ENCODE measurements around the gene SPAG9.

SPAG9 gene

DNA sequence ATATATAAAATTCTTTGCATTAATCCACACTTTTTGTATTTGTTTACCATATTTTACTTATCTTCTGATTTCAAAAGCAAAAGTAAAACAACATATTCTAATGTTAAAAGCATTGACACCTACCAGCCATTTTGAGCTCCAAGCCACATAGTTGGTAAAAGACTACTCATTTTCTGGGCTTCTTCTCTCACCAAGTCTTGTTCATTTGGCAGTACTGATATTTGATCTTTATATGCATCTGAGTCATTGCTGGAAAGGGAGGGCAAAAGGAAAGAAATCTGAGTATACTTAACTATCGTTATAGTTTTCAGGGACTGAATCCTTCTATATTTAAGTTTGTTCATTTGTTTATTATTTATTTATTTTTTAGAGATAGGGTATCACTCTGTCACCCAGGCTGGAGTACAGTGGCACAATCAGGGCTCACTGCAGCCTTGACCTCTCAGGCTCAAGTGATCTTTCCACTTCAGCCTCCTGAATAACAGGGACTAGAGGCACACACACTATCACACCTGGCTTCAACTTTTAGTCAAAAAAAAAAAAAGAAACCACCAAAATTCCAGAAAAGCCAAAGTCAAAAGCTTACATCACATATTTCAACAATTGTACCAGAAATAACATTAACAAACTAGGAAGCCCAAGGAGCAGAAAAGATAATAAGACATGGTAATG, 133.5 kb downstream of the SPAG9 start:
- H3K4ac ChIP-seq (ENCODE audit: low read length): no peak overlapping the region
- H3K4me2 ChIP-seq (ENCODE audit: insufficient read depth, low read length, poor library complexity, severe bottlenecking): no peak overlapping the region
- H2AK5ac ChIP-seq (ENCODE audit: low read depth, low read length): no peak overlapping the region
- H3K36me3 ChIP-seq (replicated peaks in 1 of 2; ENCODE audit: control insufficient read depth in 2 of 2, insufficient read depth in 2 of 2, low read length in 2 of 2): peaks cover 19 to 96% of the 10 kb centered on the region in 2 donors
- H3K27me3 ChIP-seq (ENCODE audit: control insufficient read depth in 3 of 3, insufficient read depth in 3 of 3, low read depth in 1 of 3, low read length in 3 of 3): no peaks in the 10 kb centered on the region
- no peak for DNase-seq (ENCODE audit: low spot score)
- H3K27ac ChIP-seq (replicated peaks; ENCODE audit: low read length): no peak overlapping the region
- no peaks in the 10 kb centered on the region for H3K79me1 ChIP-seq (ENCODE audit: low read depth, low read length)
- no peak overlapping the region for H2BK120ac ChIP-seq (ENCODE audit: low read depth, low read length)
- no peak overlapping the region for H3K18ac ChIP-seq (ENCODE audit: low read length)
- no peak overlapping the region for H3K14ac ChIP-seq (ENCODE audit: low read length)
- no peak overlapping the region for H4K8ac ChIP-seq (ENCODE audit: low read depth, low read length)
- no peak overlapping the region for H3K9ac ChIP-seq (ENCODE audit: low read depth, low read length, poor library complexity)
- no peak overlapping the region for H3K23ac ChIP-seq (ENCODE audit: low read depth, low read length, poor library complexity)
- no peaks in the 10 kb centered on the region for H3K4me1 ChIP-seq (ENCODE audit: control insufficient read depth in 2 of 2, insufficient read depth in 1 of 2, low read depth in 1 of 2, low read length in 2 of 2)
- H2AFZ ChIP-seq (ENCODE audit: low read length): no peak overlapping the region
- no CpG with 5 or more reads among the region's 1 CpG for WGBS, 2 donors (ENCODE audit: extremely low coverage in 2 of 2, insufficient read length in 2 of 2, insufficient replicate concordance in 1 of 2)
- H4K91ac ChIP-seq (ENCODE audit: low read depth, low read length, poor library complexity): no peak overlapping the region
- no peak overlapping the region for H2BK5ac ChIP-seq (ENCODE audit: low read length)
- no peaks in the 10 kb centered on the region for H3K9me3 ChIP-seq (replicated peaks in 1 of 2; ENCODE audit: control insufficient read depth in 2 of 2, insufficient read depth in 1 of 2, low read depth in 1 of 2, low read length in 2 of 2)
- no peak overlapping the region for H2BK12ac ChIP-seq (ENCODE audit: low read length)
- H2BK15ac ChIP-seq (ENCODE audit: low read length): no peak overlapping the region
- no peak overlapping the region for H3K4me3 ChIP-seq (ENCODE audit: low read length in 2 of 2)

DNA sequence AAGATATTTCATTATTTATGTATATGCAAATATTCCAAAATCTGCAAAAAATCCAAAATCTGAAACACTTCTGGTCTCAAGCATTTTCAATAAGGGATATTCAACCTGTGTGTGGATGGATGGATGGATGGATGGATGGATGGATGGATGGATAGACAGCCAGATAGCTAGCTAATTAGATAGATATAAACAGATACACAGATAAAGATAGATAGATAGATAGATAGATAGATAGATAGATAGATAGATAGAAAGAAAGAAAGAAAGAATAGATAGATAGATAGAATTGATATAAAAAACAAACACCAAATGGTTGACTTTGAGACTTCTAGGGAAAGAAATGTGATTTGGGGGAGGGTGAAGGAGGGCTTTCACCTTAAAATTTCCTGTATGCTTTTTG, 139.4 kb downstream of the SPAG9 start:
- DNase-seq (ENCODE audit: low spot score): no peak
- H3K27me3 ChIP-seq (ENCODE audit: control insufficient read depth in 3 of 3, insufficient read depth in 3 of 3, low read depth in 1 of 3, low read length in 3 of 3): no peaks in the 10 kb centered on the region
- no peak overlapping the region for H2BK5ac ChIP-seq (ENCODE audit: low read length)
- no peak overlapping the region for H2BK120ac ChIP-seq (ENCODE audit: low read depth, low read length)
- no peak overlapping the region for H3K4ac ChIP-seq (ENCODE audit: low read length)
- H3K9me3 ChIP-seq (replicated peaks in 1 of 2; ENCODE audit: control insufficient read depth in 2 of 2, insufficient read depth in 1 of 2, low read depth in 1 of 2, low read length in 2 of 2): no peaks in the 10 kb centered on the region
- no peak overlapping the region for H3K9ac ChIP-seq (ENCODE audit: low read depth, low read length, poor library complexity)
- H3K4me2 ChIP-seq (ENCODE audit: insufficient read depth, low read length, poor library complexity, severe bottlenecking): no peak overlapping the region
- no peak overlapping the region for H3K4me3 ChIP-seq (ENCODE audit: low read length in 2 of 2)
- no peak overlapping the region for H3K23ac ChIP-seq (ENCODE audit: low read depth, low read length, poor library complexity)
- no peak overlapping the region for H3K14ac ChIP-seq (ENCODE audit: low read length)
- no peak overlapping the region for H2BK12ac ChIP-seq (ENCODE audit: low read length)
- no peak overlapping the region for H2BK15ac ChIP-seq (ENCODE audit: low read length)
- H3K27ac ChIP-seq (replicated peaks; ENCODE audit: low read length): no peak overlapping the region
- no peaks in the 10 kb centered on the region for H3K79me1 ChIP-seq (ENCODE audit: low read depth, low read length)
- no peak overlapping the region for H4K91ac ChIP-seq (ENCODE audit: low read depth, low read length, poor library complexity)
- no peak overlapping the region for H2AFZ ChIP-seq (ENCODE audit: low read length)
- H3K4me1 ChIP-seq (ENCODE audit: control insufficient read depth in 2 of 2, insufficient read depth in 1 of 2, low read depth in 1 of 2, low read length in 2 of 2): no peaks in the 10 kb centered on the region
- no peak overlapping the region for H2AK5ac ChIP-seq (ENCODE audit: low read depth, low read length)
- H3K18ac ChIP-seq (ENCODE audit: low read length): no peak overlapping the region
- H3K36me3 ChIP-seq (replicated peaks in 1 of 2; ENCODE audit: control insufficient read depth in 2 of 2, insufficient read depth in 2 of 2, low read length in 2 of 2): peaks cover 25 to 98% of the 10 kb centered on the region in 2 donors
- no peak overlapping the region for H4K8ac ChIP-seq (ENCODE audit: low read depth, low read length)

DNA sequence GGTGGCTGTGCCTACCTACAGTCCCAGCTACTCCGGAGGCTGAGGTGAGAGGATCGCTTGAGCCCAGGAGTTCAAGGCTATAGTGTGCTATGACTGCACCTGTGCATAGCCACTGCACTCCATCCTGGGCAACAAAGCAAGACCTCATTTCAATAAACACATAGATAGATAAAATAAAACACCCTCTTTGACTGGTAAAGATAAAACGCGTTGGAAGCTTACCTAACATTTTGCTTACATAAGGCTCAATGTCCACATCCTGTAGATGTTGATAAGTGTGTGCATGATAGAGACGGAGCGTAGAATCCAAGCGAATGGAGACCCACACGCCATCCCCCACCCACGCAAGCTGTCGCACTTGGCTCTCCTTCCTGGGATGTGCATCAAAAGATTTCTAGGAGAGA, 141.1 kb downstream of the SPAG9 start:
- WGBS, 2 donors (ENCODE audit: extremely low coverage in 2 of 2, insufficient read length in 2 of 2, insufficient replicate concordance in 1 of 2): no CpG with 5 or more reads among the region's 10 CpGs
- H3K36me3 ChIP-seq (replicated peaks in 1 of 2; ENCODE audit: control insufficient read depth in 2 of 2, insufficient read depth in 2 of 2, low read length in 2 of 2): peaks cover 29 to 98% of the 10 kb centered on the region in 2 donors

DNA sequence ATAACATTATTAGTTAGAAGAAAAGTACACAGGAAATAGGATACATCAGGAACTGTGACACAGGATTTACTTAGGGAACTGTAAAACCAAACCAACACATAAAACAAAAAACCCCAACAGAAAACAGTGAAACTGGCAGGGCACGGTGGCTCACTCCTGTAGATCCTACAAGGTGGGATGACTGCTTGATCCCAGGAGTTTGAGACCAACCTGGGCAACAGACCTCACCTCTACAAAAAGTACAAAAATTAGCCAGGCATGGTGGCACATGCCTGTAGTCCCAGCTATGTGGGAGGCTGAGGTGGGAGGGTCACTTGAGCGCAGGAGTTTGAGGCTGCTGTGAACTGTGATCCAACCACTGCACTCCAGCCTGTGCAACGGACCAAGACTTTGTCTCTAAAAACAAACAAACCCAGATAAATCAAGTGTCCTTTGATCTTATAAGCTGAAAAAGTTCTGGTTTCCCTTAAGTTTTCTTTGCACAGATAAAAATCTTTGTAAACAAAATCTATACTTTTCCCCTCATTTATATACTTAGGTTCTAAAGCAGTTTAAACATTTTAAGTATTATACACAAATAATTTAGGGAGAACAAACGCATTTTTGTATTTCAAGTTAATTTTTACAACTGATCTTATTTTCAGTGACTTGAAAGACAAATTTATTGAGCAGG, 143.0 kb downstream of the SPAG9 start:
- H3K4me1 ChIP-seq (ENCODE audit: control insufficient read depth in 2 of 2, insufficient read depth in 1 of 2, low read depth in 1 of 2, low read length in 2 of 2): no peaks in the 10 kb centered on the region
- H3K4ac ChIP-seq (ENCODE audit: low read length): no peak overlapping the region
- H2BK120ac ChIP-seq (ENCODE audit: low read depth, low read length): no peak overlapping the region
- no peak overlapping the region for H4K91ac ChIP-seq (ENCODE audit: low read depth, low read length, poor library complexity)
- H3K79me1 ChIP-seq (ENCODE audit: low read depth, low read length): no peaks in the 10 kb centered on the region
- no peak overlapping the region for H4K8ac ChIP-seq (ENCODE audit: low read depth, low read length)
- no peaks in the 10 kb centered on the region for H3K9me3 ChIP-seq (replicated peaks in 1 of 2; ENCODE audit: control insufficient read depth in 2 of 2, insufficient read depth in 1 of 2, low read depth in 1 of 2, low read length in 2 of 2)
- H3K9ac ChIP-seq (ENCODE audit: low read depth, low read length, poor library complexity): no peak overlapping the region
- H3K14ac ChIP-seq (ENCODE audit: low read length): no peak overlapping the region
- no CpG with 5 or more reads among the region's 4 CpGs for WGBS, 2 donors (ENCODE audit: extremely low coverage in 2 of 2, insufficient read length in 2 of 2, insufficient replicate concordance in 1 of 2)
- H3K4me3 ChIP-seq (ENCODE audit: low read length in 2 of 2): no peak overlapping the region
- H2BK5ac ChIP-seq (ENCODE audit: low read length): no peak overlapping the region
- no peak overlapping the region for H3K27ac ChIP-seq (replicated peaks; ENCODE audit: low read length)
- no peak overlapping the region for H2AK5ac ChIP-seq (ENCODE audit: low read depth, low read length)
- H2BK12ac ChIP-seq (ENCODE audit: low read length): no peak overlapping the region
- H3K27me3 ChIP-seq (ENCODE audit: control insufficient read depth in 3 of 3, insufficient read depth in 3 of 3, low read depth in 1 of 3, low read length in 3 of 3): no peaks in the 10 kb centered on the region
- H3K18ac ChIP-seq (ENCODE audit: low read length): no peak overlapping the region
- H3K23ac ChIP-seq (ENCODE audit: low read depth, low read length, poor library complexity): no peak overlapping the region
- no peak overlapping the region for H3K4me2 ChIP-seq (ENCODE audit: insufficient read depth, low read length, poor library complexity, severe bottlenecking)
- H3K36me3 ChIP-seq (replicated peaks in 1 of 2; ENCODE audit: control insufficient read depth in 2 of 2, insufficient read depth in 2 of 2, low read length in 2 of 2): peaks cover 27 to 100% of the 10 kb centered on the region in 2 donors
- DNase-seq (ENCODE audit: low spot score): no peak
- no peak overlapping the region for H2BK15ac ChIP-seq (ENCODE audit: low read length)
- no peak overlapping the region for H2AFZ ChIP-seq (ENCODE audit: low read length)

More for the DNA sequence above, 141.1 kb downstream of the SPAG9 start:
- Histone ChIP-seq H3K4me2 (ENCODE audit: insufficient read depth, low read length, poor library complexity, severe bottlenecking) (no peak overlapping the region), H3K14ac (ENCODE audit: low read length) (no peak overlapping the region), H2AFZ (ENCODE audit: low read length) (no peak overlapping the region), H3K23ac (ENCODE audit: low read depth, low read length, poor library complexity) (no peak overlapping the region), H4K91ac (ENCODE audit: low read depth, low read length, poor library complexity) (no peak overlapping the region), H3K4me1 (ENCODE audit: control insufficient read depth in 2 of 2, insufficient read depth in 1 of 2, low read depth in 1 of 2, low read length in 2 of 2) (no peaks in the 10 kb centered on the region), H3K4ac (ENCODE audit: low read length) (no peak overlapping the region), H3K18ac (ENCODE audit: low read length) (no peak overlapping the region), H2BK15ac (ENCODE audit: low read length) (no peak overlapping the region), H2BK12ac (ENCODE audit: low read length) (no peak overlapping the region), H3K79me1 (ENCODE audit: low read depth, low read length) (no peaks in the 10 kb centered on the region), H2AK5ac (ENCODE audit: low read depth, low read length) (no peak overlapping the region), H3K4me3 (ENCODE audit: low read length in 2 of 2) (no peak overlapping the region), H3K9me3 (replicated peaks in 1 of 2; ENCODE audit: control insufficient read depth in 2 of 2, insufficient read depth in 1 of 2, low read depth in 1 of 2, low read length in 2 of 2) (no peaks in the 10 kb centered on the region), H4K8ac (ENCODE audit: low read depth, low read length) (no peak overlapping the region), H3K27ac (replicated peaks; ENCODE audit: low read length) (no peak overlapping the region), H3K9ac (ENCODE audit: low read depth, low read length, poor library complexity) (no peak overlapping the region), H2BK5ac (ENCODE audit: low read length) (no peak overlapping the region), H2BK120ac (ENCODE audit: low read depth, low read length) (no peak overlapping the region), H3K27me3 (ENCODE audit: control insufficient read depth in 3 of 3, insufficient read depth in 3 of 3, low read depth in 1 of 3, low read length in 3 of 3) (no peaks in the 10 kb centered on the region)
- no peak for DNase-seq (ENCODE audit: low spot score)
